Coronary artery (tissue), 2 donors: ENCODE measurements around the gene CNIH4.
A peak's percentile ranks its signal among the peaks of the same experiment; 100 is the strongest.

Experiments
- DNase-seq: peaks from one replicate; pipeline ENCODE4 v3.0.0-alpha.2; 2017; ENCODE audit warnings: low spot score
- H3K27ac ChIP-seq, 2 donors: fragments of 200-600 bp; sonication (generic); one replicate each; pipeline ENCODE4 v1.5.1; 2016 to 2019
- H3K4me3 ChIP-seq: fragments of 200-600 bp; sonication (generic); 2 replicates; pipeline ENCODE4 v1.5.1; 2016; ENCODE audit warnings: mild to moderate bottlenecking, moderate library complexity
- CTCF ChIP-seq: fragments of 200-600 bp; sonication (generic); IDR thresholded peaks from one replicate; pipeline ENCODE4 v1.5.1; 2019; ENCODE audit warnings: antibody characterized with exemption

Gene CNIH4

GRCh38 chr1:224328644-224329043 lies 28.0 kb upstream of the CNIH4 start:
- no peak for DNase-seq
- Histone ChIP-seq H3K4me3 (peak overlapping the region; percentile 88), H3K27ac (no peak overlapping the region)
- TF ChIP-seq CTCF: no peak

GRCh38 chr1:224329484-224329841 lies 27.2 kb upstream of the CNIH4 start:
- Histone ChIP-seq H3K27ac (peak overlapping the region; percentile 73 to 89), H3K4me3 (peak overlapping the region; percentile 88)
- TF ChIP-seq CTCF: no peak
- no peak for DNase-seq

- Histone ChIP-seq H3K27ac (peak within 1 kb of the TSS; percentile 73 to 89), H3K4me3 (peak within 1 kb of the TSS; percentile 88)
- TF ChIP-seq CTCF: no peak
- DNase-seq: peak; percentile 87
These were observed 26.6 kb upstream of the CNIH4 start, which contains the start of gene NVL for GRCh38 chr1:224329842-224330753. Gene NVL (minus strand): TSS chr1:224330172. CDS start chr1:224330127, 45 bp downstream.

GRCh38 chr1:224331326-224331725 lies 25.4 kb upstream of the CNIH4 start:
- H3K4me3 ChIP-seq: no peak overlapping the region
- no peak for TF ChIP-seq CTCF
- no peak overlapping the region for H3K27ac ChIP-seq
- no peak for DNase-seq

- H3K4me3 ChIP-seq: no peak overlapping the region
- DNase-seq: no peak
- TF ChIP-seq CTCF: no peak
- H3K27ac ChIP-seq: no peak overlapping the region
These were observed 24.9 kb upstream of the CNIH4 start for GRCh38 chr1:224331824-224332223.

GRCh38 chr1:224333309-224333926 lies 23.3 kb upstream of the CNIH4 start:
- Histone ChIP-seq H3K4me3 (no peak overlapping the region), H3K27ac (no peak overlapping the region)
- TF ChIP-seq CTCF: peak; percentile 19
- DNase-seq: no peak
